Colonic mucosa (tissue), 4 donors: ENCODE results near the gene NUP210L. TPM values are rescaled to one million over a fixed set of nuclear protein-coding genes. Genes with fewer than 3 reads are reported as not detected.
"Not testable (repeated sequence)": the region's sequence is repeated elsewhere in the genome, so short reads cannot be mapped to it uniquely, and the experiment has no call there.

ENCODE experiments used
- DNase-seq: peaks from one replicate; pipeline ENCODE4 v3.0.0-alpha.2; 2020
- H3K27ac ChIP-seq: fragments of 200-600 bp; one replicate; pipeline ENCODE4 v1.8.0; 2021
- H3K27me3 ChIP-seq: fragments of 200-600 bp; one replicate; pipeline ENCODE4 v1.8.0; 2021
- H3K36me3 ChIP-seq: fragments of 200-600 bp; one replicate; pipeline ENCODE4 v1.8.0; 2021
- H3K4me1 ChIP-seq: fragments of 200-600 bp; one replicate; pipeline ENCODE4 v1.8.0; 2021; ENCODE audit warnings: mild to moderate bottlenecking
- H3K4me3 ChIP-seq: fragments of 200-600 bp; one replicate; pipeline ENCODE4 v1.8.0; 2021
- H3K9ac ChIP-seq, 2 donors: one replicate each; pipeline ENCODE4 v1.7.0; 2013; ENCODE audit warnings: control low read depth in 2 of 2, low read depth in 2 of 2, low read length in 2 of 2
- H3K9me3 ChIP-seq: fragments of 200-600 bp; one replicate; pipeline ENCODE4 v1.8.0; 2021
- CTCF ChIP-seq: fragments of 200-600 bp; IDR thresholded peaks from one replicate; pipeline ENCODE4 v1.8.0; 2022; ENCODE audit warnings: antibody characterized with exemption, mild to moderate bottlenecking
- intact Hi-C: fragments of 100-400 bp; cut with DNase I; formaldehyde crosslinking; loops from one replicate; pipeline ENCODE4 v1.14.1; 2022
- total RNA-seq, 2 donors: library from RNA; stranded (reverse); fragmentation: NEBNext Ultra II Directional in 1 of 2; extraction: Animal tissue kit (Norgen Biotek cat#: 25700) in 1 of 2; gene quantifications; one replicate each; pipeline ENCODE4 v1.2.1, GENCODE V29; 2021
- donor health status: healthy.
- donor health status: DM: no; HTN: no; CAD: no.
- donor health status: DM: no; HTN: no; CAD: no.

NUP210L gene
- total RNA-seq, 2 donors from 2014 or later = 0.10 to 0.11 TPM

- Histone ChIP-seq H3K4me1 (peaks cover 7% of the 10 kb centered on the region), H3K36me3 (no peaks in the 10 kb centered on the region), H3K27me3 (no peaks in the 10 kb centered on the region), H3K9me3 (no peaks in the 10 kb centered on the region), H3K9ac (peak overlapping the region in 1 of 2 donors; percentile 92), H3K27ac (peak overlapping the region; percentile 63), H3K4me3 (no peak overlapping the region)
- no peak for DNase-seq
- intact Hi-C loops = loop anchor here (10.0 kb wide), 1 partner anchor 310 kb away; the partner anchor contains the start of genes ILF2 and NPR1
- TF ChIP-seq CTCF = no peak
Observed at GRCh38 chr1:153984123-153984894, 170.6 kb downstream of the NUP210L start.

- not testable (repeated sequence) for H3K36me3 ChIP-seq, H3K9me3 ChIP-seq, H3K4me1 ChIP-seq, H3K9ac ChIP-seq, H3K27me3 ChIP-seq, H3K4me3 ChIP-seq, H3K27ac ChIP-seq, DNase-seq
- intact Hi-C loops = loop anchor here (10.0 kb wide), 1 partner anchor 307 kb away; the partner anchor contains the start of genes ILF2 and NPR1
Observed at GRCh38 chr1:153981735-153982134, 173.1 kb downstream of the NUP210L start.

- DNase-seq, H3K4me3 ChIP-seq, H3K4me1 ChIP-seq, H3K27ac ChIP-seq, H3K9me3 ChIP-seq, H3K9ac ChIP-seq, intact Hi-C loops, H3K27me3 ChIP-seq, H3K36me3 ChIP-seq: not testable (repeated sequence)
Observed at GRCh38 chr1:153979091-153979490, 175.8 kb downstream of the NUP210L start.

- DNase-seq = no peak
- H3K9me3 ChIP-seq = no peaks in the 10 kb centered on the region
- H3K36me3 ChIP-seq = no peaks in the 10 kb centered on the region
- peaks cover 8% of the 10 kb centered on the region for H3K4me1 ChIP-seq
- no peak for TF ChIP-seq CTCF
- peak overlapping the region; percentile 93 for H3K27ac ChIP-seq
- intact Hi-C loops = no loop called here
- H3K4me3 ChIP-seq = peak overlapping the region; percentile 100
- H3K27me3 ChIP-seq = no peaks in the 10 kb centered on the region
- peak overlapping the region in 1 of 2 donors; percentile 98 for H3K9ac ChIP-seq
Observed at GRCh38 chr1:153978274-153978909, 176.5 kb downstream of the NUP210L start.

GRCh38 chr1:153977250-153978240, 177.3 kb downstream of the NUP210L start, which contains the start of gene JTB:
Gene JTB (minus strand): TSS chr1:153977674. CDS start chr1:153977252, 422 bp downstream.
- peak within 1 kb of the TSS; percentile 93 for H3K27ac ChIP-seq
- peaks cover 8% of the 10 kb centered on the region for H3K4me1 ChIP-seq
- H3K27me3 ChIP-seq = no peaks in the 10 kb centered on the region
- peak within 1 kb of the TSS; percentile 100 for H3K4me3 ChIP-seq
- no peaks in the 10 kb centered on the region for H3K9me3 ChIP-seq
- intact Hi-C loops = no loop called here
- TF ChIP-seq CTCF = no peak
- peak within 1 kb of the TSS; percentile 98 to 99 for H3K9ac ChIP-seq
- peak; percentile 94 for DNase-seq
- no peaks in the 10 kb centered on the region for H3K36me3 ChIP-seq

- H3K36me3 ChIP-seq = no peaks in the 10 kb centered on the region
Observed at GRCh38 chr1:153976819-153977249, 178.0 kb downstream of the NUP210L start.

More at GRCh38 chr1:153976819-153977249, 178.0 kb downstream of the NUP210L start:
- Histone ChIP-seq H3K27me3 (no peaks in the 10 kb centered on the region), H3K4me1 (peaks cover 8% of the 10 kb centered on the region), H3K9ac (peak overlapping the region; percentile 98 to 99), H3K4me3 (peak overlapping the region; percentile 100), H3K9me3 (no peaks in the 10 kb centered on the region), H3K27ac (peak overlapping the region; percentile 93)
- no peak for TF ChIP-seq CTCF
- intact Hi-C loops = no loop called here
- no peak for DNase-seq
